ENCODE measurements around the gene NME4.

The NME4 gene

DNA sequence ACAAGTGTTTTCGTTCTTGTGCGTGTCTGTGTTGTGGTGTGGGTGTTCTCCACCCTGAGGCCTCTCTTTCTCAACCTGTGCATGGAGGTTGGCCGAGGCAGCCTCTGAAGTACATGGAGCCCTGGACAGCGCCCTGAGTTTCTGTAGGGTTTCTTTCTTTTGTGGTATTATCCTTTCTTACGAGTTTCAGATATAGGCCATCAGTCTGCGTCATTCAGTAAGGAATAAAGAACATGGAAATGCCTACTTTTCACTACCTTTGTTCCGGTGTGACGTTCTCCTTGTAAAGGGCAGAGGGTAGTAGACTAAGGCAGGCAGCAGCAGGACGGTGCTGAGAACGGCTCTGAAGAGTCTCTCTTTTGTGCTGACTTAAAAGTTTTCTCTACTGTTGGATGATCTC lies 47.0 kb downstream of the NME4 start:
- TF ChIP-seq CTCF (IDR thresholded peaks at IDR 0.05): no peak
- no peak for TF ChIP-seq ZFX (IDR thresholded peaks at IDR 0.05; ENCODE audit: borderline replicate concordance)
- no peak overlapping the region for H3K27ac ChIP-seq

DNA sequence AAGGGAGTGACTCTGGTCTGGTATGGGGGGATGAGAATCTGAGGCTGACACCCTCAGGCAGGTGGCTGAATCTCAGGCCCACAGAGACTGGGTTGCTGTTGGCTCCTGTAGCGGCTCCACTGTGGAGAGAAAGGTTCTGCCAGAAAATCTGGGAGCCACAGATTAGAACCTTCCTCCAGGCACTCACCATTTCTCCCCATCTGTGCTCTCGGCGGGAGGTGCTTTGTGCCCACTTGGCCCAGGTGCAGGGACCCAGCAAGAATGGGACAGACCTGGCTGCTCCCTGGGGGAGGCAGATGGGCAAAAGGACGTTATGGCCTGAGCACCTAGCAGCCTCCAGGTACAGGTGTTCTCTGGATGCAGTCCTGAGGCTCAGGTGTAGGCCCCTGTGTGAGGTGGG lies 48.6 kb downstream of the NME4 start:
- no peak overlapping the region for H3K27ac ChIP-seq
- no peak for TF ChIP-seq CTCF (IDR thresholded peaks at IDR 0.05)
- no peak for TF ChIP-seq ZFX (IDR thresholded peaks at IDR 0.05; ENCODE audit: borderline replicate concordance)
